HepG2 (cell line): ENCODE measurements around the gene LBX2. TPM values are rescaled to one million over a fixed set of nuclear protein-coding genes. Genes with fewer than 3 reads are reported as not detected.

Source experiments
- DZIP1 ChIP-seq: sonication (generic); formaldehyde crosslinking; IDR thresholded peaks from 2 replicates; pipeline ENCODE4 v1.5.0; 2020; ENCODE audit warnings: mild to moderate bottlenecking, missing genetic modification reagents
- FOXJ3 ChIP-seq: sonication (generic); formaldehyde crosslinking; IDR thresholded peaks from 2 replicates; pipeline ENCODE4 v1.4.0; 2020; ENCODE audit warnings: missing genetic modification reagents, mild to moderate bottlenecking, borderline replicate concordance
- HNRNPUL1 ChIP-seq: fragments of 200-400 bp; formaldehyde crosslinking; IDR thresholded peaks from 2 replicates; pipeline ENCODE4 v1.6.1; 2017; ENCODE audit warnings: low read depth, mild to moderate bottlenecking, low read length, moderate library complexity
- MAF1 ChIP-seq: sonication (generic); formaldehyde crosslinking; IDR thresholded peaks from 2 replicates; pipeline ENCODE4 v1.5.0; 2020; ENCODE audit warnings: missing genetic modification reagents, borderline replicate concordance
- MED8 ChIP-seq: sonication (generic); formaldehyde crosslinking; IDR thresholded peaks from 2 replicates; pipeline ENCODE4 v1.8.1; 2023; ENCODE audit warnings: mild to moderate bottlenecking, missing genetic modification reagents; ENCODE audit not compliant: insufficient replicate concordance
- MIXL1 ChIP-seq: IDR thresholded peaks from 2 replicates; pipeline ENCODE4 v1.6.1; 2016
- MYC ChIP-seq: sonication (generic); formaldehyde crosslinking; IDR thresholded peaks from 2 replicates; pipeline ENCODE4 v1.9.0; 2021; ENCODE audit warnings: missing genetic modification reagents, borderline replicate concordance
- MZF1 ChIP-seq: sonication (generic); formaldehyde crosslinking; IDR thresholded peaks from 2 replicates; pipeline ENCODE4 v1.8.1; 2023; ENCODE audit warnings: mild to moderate bottlenecking, missing genetic modification reagents, borderline replicate concordance
- POLR2AphosphoS5 ChIP-seq: IDR thresholded peaks from 2 replicates; pipeline ENCODE4 v1.6.1; 2012; ENCODE audit warnings: low read depth, low read length
- RFX1 ChIP-seq: fragments of 450-650 bp; IDR thresholded peaks from 2 replicates; pipeline ENCODE4 v1.6.1; 2017
- RFXANK ChIP-seq: IDR thresholded peaks from 2 replicates; pipeline ENCODE4 v1.6.1; 2016
- RXRA ChIP-seq: sonication (generic); formaldehyde crosslinking; IDR thresholded peaks from 2 replicates; pipeline ENCODE4 v1.5.1; 2020; ENCODE audit warnings: missing genetic modification reagents
- SIN3A ChIP-seq: IDR thresholded peaks from 2 replicates; pipeline ENCODE4 v1.6.1; 2011; ENCODE audit warnings: low read depth, mild to moderate bottlenecking, control low read depth, low read length, borderline replicate concordance
- SIN3B ChIP-seq: fragments of 150-350 bp; IDR thresholded peaks from 2 replicates; pipeline ENCODE4 v1.6.1; 2014; ENCODE audit warnings: low read length
- TARDBP ChIP-seq: sonication (generic); formaldehyde crosslinking; IDR thresholded peaks from 2 replicates; pipeline ENCODE4 v1.8.0; 2022; ENCODE audit warnings: mild to moderate bottlenecking, missing genetic modification reagents
- YEATS2 ChIP-seq: sonication (generic); formaldehyde crosslinking; IDR thresholded peaks from 2 replicates; pipeline ENCODE4 v1.4.0; 2020; ENCODE audit warnings: missing genetic modification reagents, borderline replicate concordance
- YEATS4 ChIP-seq: sonication (generic); formaldehyde crosslinking; IDR thresholded peaks from 2 replicates; pipeline ENCODE4 v1.4.0; 2020; ENCODE audit warnings: missing genetic modification reagents, borderline replicate concordance
- ZNF329 ChIP-seq: sonication (generic); formaldehyde crosslinking; IDR thresholded peaks from 2 replicates; pipeline ENCODE4 v1.9.0; 2021; ENCODE audit warnings: low read depth, mild to moderate bottlenecking, missing genetic modification reagents
- ZNF547 ChIP-seq: sonication (generic); formaldehyde crosslinking; IDR thresholded peaks from 2 replicates; pipeline ENCODE4 v1.5.1; 2020; ENCODE audit warnings: mild to moderate bottlenecking, missing genetic modification reagents
- ZNF557 ChIP-seq: sonication (generic); formaldehyde crosslinking; IDR thresholded peaks from 2 replicates; pipeline ENCODE4 v1.4.0; 2020; ENCODE audit warnings: missing genetic modification reagents
- ZNF564 ChIP-seq: sonication (generic); formaldehyde crosslinking; IDR thresholded peaks from 2 replicates; pipeline ENCODE4 v1.8.1; 2023; ENCODE audit warnings: mild to moderate bottlenecking, missing genetic modification reagents
- ZNF670 ChIP-seq: sonication (generic); formaldehyde crosslinking; IDR thresholded peaks from 2 replicates; pipeline ENCODE4 v1.8.0; 2022; ENCODE audit warnings: mild to moderate bottlenecking, missing genetic modification reagents, borderline replicate concordance
- ZNF784 ChIP-seq: sonication (generic); formaldehyde crosslinking; IDR thresholded peaks from 2 replicates; pipeline ENCODE4 v1.5.1; 2020; ENCODE audit warnings: missing genetic modification reagents, mild to moderate bottlenecking, borderline replicate concordance
- ZSCAN25 ChIP-seq: sonication (generic); formaldehyde crosslinking; IDR thresholded peaks from 2 replicates; pipeline ENCODE4 v1.8.0; 2022; ENCODE audit warnings: mild to moderate bottlenecking, missing genetic modification reagents
- polyA plus RNA-seq, 8 experiments: library from polyadenylated mRNA; depleted of rRNA in 3 of 8; stranded (reverse) in 7 of 8; unstranded in 1 of 8; fragments of >200 nt; fragmentation: Illumina TruSeq in 4 of 8; extraction: Trizol in 4 of 8; gene quantifications; 2 replicates each; pipeline versions ENCODE4 v1.2.1 to v1.2.3, GENCODE V29; 2011 to 2016; ENCODE audit warnings: low read depth in 4 of 8, missing spikeins in 1 of 8, mixed read lengths in 1 of 8; ENCODE audit not compliant: insufficient read depth in 1 of 8
- total RNA-seq, 5 experiments: library from RNA; depleted of rRNA; stranded (reverse); fragments of >200 nt; fragmentation: Illumina TruSeq; extraction: Trizol; gene quantifications; 2 replicates each; pipeline ENCODE4 v1.2.3, GENCODE V29; 2016; ENCODE audit warnings: low read depth in 1 of 5
- TF ChIP-seq, protein P1 (sequence below): sonication (generic); formaldehyde crosslinking; IDR thresholded peaks from 2 replicates; pipeline ENCODE4 v1.4.0; 2020; ENCODE audit warnings: missing genetic modification reagents
- TF ChIP-seq, protein P2 (sequence below): sonication (generic); formaldehyde crosslinking; IDR thresholded peaks from 2 replicates; pipeline ENCODE4 v1.8.1; 2022; ENCODE audit warnings: mild to moderate bottlenecking, missing genetic modification reagents

LBX2 gene
- total and polyA plus RNA-seq, 2 of the 13 experiments (the other 11 are each of a cell fraction or from before 2014, with no cell fraction given): 6.4 to 8.1 TPM

DNA sequence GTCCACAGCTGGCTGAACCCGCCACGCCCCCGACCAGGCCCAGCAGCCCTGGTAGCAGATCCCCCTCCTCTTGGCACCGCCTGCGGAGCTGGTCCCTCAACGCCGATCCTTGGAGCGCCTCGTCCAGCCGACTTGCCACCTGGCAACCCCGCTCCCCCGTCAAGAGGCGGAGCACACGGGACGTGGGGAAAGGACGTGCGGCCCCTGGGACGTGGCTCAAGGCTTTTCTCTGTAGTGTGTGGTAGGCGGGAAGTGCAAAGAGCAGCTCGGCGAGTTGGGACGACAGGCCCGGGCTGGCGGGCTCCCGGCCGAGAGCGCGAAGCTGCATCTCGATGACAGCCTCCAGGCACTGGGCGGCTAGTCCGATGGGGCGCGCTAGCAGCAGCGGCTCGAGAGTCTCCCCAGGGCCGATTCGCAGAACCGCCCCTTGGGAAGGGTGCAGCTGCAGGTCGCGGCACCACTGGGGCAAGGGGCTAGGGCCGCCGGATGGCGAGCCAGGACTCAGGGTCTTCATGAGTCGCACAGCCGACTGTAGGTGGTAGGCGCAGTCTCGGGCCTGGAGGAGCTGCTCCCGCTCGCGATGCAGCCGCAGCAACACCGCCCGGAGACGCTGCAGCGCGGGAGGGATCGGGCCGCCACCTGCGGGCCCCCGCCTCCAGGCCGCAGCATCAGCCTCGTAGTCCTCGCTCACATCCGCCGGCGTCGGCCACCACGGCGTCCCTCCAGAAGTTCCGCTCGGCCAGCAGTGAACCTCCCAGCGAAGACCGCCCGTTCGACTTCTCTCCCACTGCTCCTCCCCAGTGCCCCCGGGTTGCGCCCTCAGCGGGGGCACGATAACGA is 17.2 kb downstream of the LBX2 start (continued):
- TF ChIP-seq RFXANK (no peak), DZIP1 (no peak; the same call in 1 of the 2 replicates), TARDBP (0 out of 2 replicates have a peak, but pooled peaks have one; percentile 14), YEATS2 (no peak), YEATS4 (CRISPR knock-in tag) (peak; percentile 83), MED8 (CRISPR knock-in tag) (peak; percentile 85), ZNF564 (CRISPR knock-in tag) (peak; percentile 83; the same call in 1 of the 2 replicates), RXRA (CRISPR knock-in tag) (peak; percentile 13; the same call in 1 of the 2 replicates), ZSCAN25 (CRISPR knock-in tag) (peak; percentile 53; the same call in 1 of the 2 replicates), ZNF784 (CRISPR knock-in tag) (peak; percentile 79; the same call in 1 of the 2 replicates), MZF1 (CRISPR knock-in tag) (no peak; the same call in 1 of the 2 replicates), MIXL1 (no peak), ZNF547 (CRISPR knock-in tag) (peak; percentile 97), RFX1 (no peak), ZNF329 (CRISPR knock-in tag) (no peak), ZNF670 (CRISPR knock-in tag) (no peak; the same call in 1 of the 2 replicates), ZNF557 (CRISPR knock-in tag) (no peak), MAF1 (CRISPR knock-in tag) (peak; percentile 22; the same call in 1 of the 2 replicates), SIN3A (no peak; the same call in 1 of the 2 replicates), FOXJ3 (CRISPR knock-in tag) (no peak; the same call in 1 of the 2 replicates), MYC (no peak; the same call in 1 of the 2 replicates), HNRNPUL1 (no peak), POLR2AphosphoS5 (peak; percentile 53; the same call in 1 of the 2 replicates), SIN3B (no peak; the same call in 1 of the 2 replicates)
- TF ChIP-seq, protein P1, sequence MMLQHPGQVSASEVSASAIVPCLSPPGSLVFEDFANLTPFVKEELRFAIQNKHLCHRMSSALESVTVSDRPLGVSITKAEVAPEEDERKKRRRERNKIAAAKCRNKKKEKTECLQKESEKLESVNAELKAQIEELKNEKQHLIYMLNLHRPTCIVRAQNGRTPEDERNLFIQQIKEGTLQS (CRISPR knock-in tag): 0 out of 2 replicates have a peak, but pooled peaks have one; percentile 10
- TF ChIP-seq, protein P2, sequence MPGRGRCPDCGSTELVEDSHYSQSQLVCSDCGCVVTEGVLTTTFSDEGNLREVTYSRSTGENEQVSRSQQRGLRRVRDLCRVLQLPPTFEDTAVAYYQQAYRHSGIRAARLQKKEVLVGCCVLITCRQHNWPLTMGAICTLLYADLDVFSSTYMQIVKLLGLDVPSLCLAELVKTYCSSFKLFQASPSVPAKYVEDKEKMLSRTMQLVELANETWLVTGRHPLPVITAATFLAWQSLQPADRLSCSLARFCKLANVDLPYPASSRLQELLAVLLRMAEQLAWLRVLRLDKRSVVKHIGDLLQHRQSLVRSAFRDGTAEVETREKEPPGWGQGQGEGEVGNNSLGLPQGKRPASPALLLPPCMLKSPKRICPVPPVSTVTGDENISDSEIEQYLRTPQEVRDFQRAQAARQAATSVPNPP: peak; percentile 63; the same call in 1 of the 2 replicates
